NCI-H524 (cell line): Measurements from ENCODE around the gene TNS3.

Experiments
- DNase-seq, 2 experiments: peaks; one replicate each; lab custom pipeline; 2025; lab: John Stamatoyannopoulos, UW

TNS3 gene

DNA sequence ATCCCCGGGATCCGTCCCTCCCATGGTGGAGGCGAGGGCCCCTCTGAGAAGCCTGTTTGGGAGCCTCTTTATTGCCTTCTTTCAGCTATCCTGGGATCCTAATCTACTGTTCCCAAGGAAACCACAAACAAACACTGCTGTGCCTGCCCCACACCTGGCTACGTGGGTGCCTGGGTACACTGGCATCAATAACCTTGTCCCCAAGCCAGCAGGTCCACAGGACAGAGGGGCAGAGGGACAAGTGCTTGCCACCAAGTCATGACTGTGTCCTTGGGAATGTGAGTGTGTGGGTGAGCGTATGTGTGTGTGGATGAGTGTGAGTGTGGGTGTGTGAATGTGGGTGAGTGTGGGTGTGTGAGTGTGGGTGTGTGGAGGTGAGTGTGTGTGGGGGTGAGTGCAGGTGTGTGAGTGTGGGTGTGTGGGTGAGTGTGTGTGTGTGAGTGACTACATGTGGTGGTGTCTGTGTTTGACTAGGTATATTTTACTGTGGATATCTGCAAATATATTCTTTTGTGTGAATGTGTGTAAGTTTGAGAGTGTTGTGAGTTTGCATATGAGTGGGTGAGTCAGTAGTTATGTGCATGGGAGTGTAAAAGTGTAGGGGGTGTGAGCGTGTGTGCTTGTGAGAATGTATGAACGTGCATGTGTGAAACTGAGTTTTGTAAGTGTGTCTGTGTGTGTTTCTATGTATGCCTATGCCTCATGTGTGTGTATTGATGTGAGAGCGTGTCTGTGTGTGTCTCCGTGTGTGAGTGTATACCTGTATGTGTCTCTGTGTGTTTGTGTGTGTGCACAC is 96.1 kb downstream of the TNS3 start:
- DNase-seq: no peak

DNA sequence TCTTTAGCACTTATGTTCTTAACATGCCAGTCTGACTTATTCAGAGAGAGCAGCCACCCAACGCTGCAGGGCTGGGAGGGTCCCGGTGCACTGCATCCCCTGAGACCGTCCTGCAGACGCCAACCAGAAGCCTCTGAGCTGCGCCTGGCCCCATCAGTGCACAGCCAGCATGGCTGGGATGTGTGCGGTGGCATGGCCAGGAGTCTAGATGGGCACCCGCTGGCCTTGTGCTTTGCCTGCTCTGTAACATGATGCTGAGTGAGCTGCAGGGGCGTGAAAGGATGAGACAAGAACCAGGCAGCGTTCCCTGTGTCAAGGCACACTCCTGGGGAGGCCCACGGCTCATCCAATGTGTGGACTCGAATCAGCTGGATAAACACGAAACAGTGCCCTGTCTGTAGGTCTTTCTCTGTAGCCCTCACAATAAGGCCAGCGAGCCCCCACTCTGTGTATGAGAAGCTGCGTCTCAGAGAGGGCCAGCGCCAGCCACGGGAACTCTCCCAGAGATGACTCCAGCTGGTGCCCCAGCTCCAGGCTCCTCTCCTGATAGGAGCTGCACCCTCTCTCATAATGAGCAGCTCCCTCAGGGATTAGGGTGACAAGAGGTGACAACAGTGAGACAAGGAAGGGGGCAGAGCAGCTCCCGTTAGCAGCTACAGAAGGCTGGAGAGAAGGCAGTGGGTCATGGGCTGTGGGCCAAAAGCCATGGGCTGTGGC is 96.8 kb downstream of the TNS3 start:
- DNase-seq: peak in 1 of 2 experiments; percentile 32

DNA sequence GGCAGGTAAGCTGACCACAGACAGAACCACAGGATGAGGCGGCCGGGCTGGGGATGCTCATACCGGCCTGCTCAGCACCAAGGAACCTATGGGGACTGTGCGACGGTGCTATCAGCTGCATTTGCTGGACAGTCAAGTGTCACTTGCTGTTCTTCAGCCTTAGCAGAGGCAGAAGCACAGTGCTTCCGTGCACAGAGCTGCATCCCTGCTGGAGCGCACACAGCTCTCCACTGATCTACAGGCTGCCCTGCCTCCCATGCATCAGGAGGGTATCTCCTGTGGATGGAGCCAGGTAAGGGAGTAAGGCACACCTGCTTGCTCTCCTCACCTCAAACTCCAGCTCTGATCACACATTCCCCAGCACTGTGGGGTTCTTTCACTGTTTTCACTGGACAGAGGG is 97.5 kb downstream of the TNS3 start:
- no peak for DNase-seq

DNA sequence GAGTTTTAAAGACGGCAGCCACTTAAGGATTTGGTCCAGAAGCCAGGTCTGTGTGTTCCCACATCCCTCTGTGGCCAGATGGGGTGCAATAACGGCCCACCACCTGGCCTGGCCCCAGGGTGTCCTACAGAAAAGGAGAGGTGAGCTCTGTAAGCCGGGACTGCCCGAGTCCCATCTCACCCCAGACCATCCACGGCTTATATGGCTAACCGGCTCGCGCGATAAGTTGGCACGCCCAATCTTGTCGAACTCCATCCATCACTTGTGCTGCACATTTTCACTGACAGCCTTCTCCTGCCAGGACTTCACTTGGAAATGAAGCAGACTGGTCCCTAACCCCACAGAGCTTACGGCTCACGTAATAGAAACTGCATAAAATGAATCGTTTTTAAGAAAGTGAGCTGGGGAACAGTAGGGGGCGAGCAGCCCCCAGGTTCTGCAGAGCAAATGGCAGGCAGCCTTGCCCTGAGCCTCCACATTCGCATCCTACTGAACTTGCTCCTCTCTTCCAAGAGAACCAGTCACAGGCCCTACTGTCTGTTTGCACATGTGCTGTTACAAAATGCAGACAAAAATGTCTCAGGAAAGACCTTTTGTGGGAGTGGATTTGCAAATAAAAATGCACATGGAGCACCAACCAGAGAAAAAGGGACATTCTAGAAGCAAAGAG is 98.2 kb downstream of the TNS3 start:
- peak in 1 of 2 experiments; percentile 28 for DNase-seq

DNA sequence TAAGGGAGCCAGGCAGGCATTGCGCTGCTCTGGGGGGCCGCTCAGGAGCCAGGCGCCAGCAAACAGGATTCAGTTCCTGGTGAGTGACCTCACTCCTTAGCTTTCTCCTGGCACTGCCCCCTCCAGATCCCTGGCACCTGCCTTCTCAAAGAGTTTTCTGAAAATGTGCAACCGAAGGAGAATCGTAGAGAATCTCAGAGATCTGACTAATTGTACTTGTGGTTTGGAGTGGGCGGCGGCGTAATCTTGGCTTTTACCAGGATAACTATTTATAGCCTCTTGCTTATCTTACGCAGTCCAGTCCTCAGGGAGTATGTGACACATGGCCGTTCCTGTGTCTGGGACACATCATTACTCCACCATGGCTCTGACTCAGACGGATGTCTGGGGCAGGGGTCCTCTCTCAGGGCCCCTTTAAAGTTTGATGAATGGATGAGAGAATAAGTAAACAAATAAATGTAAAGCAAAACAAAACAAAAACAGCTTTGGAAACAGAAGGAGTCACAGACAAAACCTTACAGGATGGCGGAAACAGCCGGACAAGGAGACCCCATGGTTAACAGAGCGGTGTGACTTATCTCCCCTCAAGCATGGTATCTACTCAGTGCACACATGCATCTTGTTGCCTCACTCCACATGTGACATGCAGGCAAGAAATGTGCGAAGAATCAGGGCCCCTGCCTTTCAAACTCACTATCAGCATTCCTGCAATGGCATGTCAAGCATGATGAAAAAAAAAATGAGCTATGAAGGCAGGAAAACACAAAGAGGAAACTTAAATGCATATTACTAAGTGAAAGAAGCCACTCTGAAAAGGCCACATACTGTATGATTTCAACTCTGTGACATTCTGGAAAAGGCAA is 99.7 kb downstream of the TNS3 start:
- DNase-seq: no peak

DNA sequence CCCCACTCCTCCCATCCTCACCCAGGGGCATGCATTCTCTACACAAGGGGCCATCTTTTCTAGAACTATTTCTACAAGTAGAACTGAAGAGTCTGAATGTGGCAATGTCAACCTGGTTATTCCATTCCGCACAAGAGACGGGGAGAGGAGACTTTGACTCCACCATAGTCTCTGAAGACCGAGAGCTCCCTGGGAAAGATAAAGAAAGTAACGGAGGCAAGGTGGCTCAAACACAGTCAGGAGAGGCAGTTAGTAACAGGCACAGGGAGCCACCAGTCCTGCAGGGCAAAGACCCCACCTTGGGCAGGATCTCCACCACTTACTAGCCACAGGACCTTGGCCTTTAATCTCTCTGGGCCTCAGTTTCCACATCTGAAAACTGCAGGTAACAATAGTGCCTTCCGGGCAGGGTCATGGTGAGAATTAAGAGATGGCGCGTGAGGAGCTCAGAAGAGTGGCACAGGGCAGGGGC is 100.3 kb downstream of the TNS3 start:
- no peak for DNase-seq

DNA sequence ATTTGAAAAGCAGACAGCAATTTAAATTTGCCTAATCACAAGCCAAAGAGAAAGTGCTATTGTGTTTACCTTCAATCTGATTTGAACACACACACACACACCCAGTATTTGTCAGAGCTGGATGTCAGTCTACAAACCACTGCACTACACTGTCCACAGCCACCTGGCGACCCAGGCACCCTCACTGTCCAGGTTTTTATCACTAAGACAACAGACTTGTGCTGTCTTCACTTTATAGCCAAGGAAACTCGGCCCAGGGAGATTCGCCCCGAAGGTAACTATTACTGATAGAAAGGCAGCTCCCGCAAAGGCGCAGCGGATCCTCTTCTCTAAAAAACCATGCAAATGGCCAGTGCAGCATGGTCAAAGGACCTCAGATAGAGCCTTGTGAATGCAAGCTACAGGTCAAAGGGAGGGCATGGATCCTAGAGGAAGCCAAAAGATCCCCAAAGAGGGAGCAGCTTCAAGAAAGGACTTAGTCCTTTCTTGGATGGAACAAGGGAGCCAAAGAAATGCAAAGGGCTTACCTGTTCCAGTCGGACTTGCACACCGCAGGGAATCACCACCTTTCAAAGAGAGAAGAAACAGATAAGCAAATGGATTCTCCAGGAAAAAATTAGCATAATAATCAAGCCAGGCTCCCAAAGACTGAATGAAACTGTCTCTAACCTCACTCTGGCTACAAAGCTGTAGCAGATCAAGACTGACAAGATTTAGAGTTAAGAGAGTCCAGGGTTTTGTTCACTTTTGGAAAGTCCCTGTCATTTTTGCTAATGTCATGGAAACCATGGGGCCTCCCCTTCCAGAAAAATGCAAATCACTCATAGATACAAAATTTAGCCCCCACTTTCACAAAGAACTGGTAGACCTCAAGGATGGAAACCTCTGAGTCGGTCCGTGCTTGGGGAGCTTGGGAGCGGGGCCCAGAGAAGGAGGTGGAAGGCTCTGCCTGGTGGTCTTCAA is 101.1 kb downstream of the TNS3 start:
- DNase-seq: no peak

DNA sequence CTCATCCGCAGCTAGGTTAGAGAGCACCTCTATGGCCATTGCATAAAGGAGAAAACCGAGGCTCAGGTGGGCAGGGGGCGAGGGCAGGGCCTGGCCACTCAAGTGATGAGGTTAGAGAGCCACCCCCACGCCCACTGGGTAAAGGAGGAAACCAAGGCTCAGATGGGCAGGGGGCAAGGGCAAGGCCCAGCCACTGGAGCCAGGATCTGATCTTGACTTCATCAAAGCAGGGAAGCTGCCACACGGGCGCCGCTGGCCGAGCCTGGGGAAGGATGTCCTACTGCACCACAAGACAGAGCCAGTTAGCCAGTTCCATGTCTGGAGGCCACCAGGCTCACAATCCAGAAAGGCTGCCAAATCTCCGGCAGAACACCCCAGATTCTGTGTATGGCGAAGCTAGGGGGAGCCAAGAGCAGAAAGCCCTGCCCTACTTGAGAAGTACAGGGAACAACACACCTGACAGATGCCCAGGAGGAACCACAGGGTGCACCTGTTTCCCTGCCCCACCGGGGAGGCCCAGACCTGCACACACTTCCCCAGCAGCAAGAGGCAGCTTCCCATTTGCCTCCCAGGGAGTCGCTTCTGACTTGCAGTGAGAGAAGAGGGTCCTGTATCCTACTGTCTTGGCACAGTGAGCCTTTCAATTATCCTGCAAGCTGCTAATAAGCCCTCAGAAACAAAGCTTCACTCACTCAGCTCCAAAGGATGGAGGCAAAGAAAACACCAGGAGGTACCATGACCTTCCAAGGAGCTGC is 101.9 kb downstream of the TNS3 start:
- no peak for DNase-seq

DNA sequence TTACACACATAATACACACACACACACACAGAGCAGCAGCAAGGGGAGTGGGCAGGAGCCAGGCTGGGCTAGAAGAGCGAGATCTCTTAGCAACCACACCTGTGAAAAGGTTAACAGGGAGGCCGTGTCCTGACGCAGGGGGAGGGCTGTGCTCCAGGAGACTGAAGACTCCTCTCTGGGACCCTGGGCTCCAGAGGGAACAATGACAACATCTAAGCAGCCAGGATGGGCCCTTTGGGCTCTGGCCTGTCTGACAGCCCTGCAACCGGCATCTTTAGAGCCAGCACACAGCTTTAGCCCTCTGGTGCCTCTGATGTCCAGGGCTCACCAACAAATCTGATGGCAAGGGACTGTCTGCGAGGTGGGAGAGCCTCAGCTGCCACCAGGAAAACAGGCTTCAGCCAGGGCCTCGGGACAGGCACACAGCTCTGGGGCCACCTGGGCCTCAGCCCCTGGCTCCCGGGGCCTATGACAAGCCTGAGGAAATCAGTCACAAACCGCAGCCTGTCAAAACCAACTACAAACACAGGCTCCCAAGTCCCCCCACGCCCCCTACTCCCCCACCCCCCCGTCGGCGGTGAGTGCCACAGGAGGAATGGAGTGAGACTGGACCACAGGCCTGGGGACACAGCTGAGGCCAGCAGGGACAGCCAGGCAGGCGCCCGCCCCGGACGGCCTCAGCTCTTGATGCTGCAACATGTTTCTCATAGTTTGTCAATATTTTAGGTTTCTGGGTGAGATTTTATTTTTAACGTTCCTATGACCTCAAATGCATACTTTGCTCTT is 102.8 kb downstream of the TNS3 start:
- DNase-seq: no peak

DNA sequence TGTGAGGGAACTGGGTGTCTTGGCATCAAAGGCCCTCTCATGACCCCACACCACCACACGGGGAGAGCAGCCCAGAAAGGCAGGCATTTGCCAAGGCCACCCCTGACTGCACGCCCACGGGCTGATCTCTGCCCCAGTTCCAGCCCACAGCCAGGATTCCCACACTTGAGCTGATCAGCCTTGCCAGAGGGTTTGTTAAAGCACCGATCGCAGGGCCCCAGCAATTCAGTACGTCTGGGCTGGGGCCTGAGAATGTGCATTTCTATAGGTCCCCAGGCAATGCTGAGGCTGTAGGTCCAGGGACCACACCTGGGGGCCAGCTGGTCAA is 103.9 kb downstream of the TNS3 start:
- no peak for DNase-seq

DNA sequence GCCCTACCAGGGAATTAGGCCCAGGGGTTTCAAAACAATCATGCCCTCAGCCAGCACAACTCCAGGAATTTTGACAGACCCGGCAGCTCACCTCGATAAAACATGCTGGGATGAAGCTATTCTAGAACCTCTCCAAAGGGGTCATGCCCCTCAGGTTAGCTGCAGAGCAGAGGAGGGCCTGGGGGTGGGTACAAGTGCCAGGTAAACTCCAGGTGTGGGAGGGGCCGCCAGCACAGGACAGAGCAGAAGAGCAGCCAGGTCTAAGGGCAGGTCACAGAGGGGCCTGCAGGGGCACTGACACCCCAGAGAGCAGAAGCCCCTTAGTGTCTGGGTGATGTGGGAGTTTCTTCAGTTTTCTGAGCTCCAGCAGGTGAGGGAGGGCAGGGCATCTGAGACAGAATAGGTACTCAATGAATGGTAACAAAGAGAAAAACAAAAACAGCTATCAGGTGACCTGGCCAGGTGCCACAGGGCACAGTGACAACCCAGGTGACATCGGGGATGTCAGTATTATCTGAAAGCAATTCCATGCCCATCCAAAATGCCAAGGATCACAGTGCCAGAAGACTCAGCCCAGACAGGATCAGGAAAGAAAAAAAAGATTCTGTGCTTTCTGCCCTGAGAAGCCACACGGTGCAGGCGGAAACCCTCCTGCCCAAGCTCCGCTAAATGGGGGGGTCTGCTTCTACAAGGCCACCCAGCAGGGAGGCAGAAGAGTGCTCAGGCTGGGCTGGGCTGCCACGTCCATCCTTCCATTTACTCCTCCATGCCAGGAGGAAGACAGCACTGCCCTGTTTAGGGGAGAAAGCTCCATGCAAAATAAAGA is 104.5 kb downstream of the TNS3 start:
- no peak for DNase-seq

DNA sequence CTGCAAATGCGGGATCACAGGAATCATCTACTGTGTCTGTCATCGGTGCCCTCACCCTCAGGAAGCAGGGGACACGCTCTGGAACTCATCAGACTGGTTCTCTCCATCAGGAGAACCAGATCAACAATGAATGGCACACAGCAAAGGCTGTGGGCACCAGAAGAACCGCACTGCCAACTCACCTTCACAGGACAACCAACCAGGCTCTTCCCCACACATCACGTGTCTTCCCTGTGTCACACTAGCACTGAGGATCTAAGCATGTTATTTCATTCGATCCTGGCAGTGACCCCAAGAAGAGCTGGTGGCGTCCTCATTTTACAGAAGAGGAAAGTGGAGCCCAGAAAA is 106.1 kb downstream of the TNS3 start:
- DNase-seq: no peak

DNA sequence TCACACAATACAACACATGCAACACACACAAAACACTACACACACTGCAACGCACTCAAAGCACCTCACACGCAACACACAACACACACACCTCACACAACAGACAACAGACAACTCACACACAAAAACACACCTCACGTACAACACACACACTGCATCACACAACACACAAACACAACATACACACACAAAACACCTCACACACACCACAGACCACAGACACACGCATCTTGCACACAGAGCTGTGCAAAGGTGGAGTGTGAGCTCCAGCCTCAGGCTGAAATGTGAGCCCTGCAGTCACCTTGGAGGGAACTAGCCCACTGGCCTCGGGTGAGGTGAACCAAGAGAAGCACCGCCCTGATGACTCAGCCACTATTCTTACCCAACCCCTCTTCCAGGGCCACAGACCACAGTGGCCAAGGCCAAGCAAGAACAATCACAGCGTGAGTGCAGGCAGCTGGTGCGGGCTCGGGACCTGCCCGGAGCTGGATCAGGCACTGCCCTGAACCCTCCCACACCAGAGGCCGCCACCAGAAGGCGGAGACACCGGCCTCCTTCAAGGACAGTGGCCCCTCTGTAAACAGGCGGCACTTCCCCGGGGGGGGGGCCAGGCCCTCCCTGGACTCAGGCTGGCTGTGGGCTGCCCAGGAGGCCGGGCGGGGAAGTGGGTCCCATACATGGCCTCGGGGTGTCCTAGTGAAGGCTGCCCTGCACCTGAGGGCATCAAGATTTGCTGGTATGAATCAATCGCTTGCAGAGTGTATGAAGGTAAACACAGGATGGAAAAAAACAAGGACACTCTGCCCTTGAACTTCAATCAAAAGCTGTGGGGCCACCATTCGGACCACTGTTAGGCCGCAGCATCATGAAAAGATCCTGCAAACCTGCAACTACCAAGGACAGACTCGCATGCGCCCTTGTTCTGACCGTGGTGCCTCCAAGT is 106.7 kb downstream of the TNS3 start:
- no peak for DNase-seq

DNA sequence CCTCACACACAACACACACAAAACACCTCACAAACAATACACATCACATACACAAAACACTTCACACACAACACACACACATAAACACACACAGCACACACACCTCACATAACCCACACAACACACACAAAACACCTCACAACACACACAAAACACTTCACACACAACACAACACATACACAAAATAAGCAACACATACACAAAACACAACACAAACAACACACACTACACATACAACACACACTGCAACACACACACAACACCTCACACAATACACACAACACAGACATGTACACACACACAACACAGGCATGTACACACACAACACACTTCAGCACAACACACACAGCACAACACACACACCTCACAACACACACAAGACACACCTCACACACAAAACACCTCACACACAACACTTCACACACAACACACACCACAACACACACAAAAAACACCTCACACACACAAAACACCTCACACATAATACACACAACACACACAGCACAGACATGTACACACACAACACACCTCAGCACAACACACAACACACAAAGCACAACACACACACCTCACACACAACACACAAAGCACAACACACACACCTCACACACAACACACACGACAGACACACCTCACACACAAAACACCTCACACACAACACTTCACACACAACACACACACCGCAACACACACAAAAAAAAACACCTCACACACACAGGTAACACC is 107.5 kb downstream of the TNS3 start:
- DNase-seq: no peak

DNA sequence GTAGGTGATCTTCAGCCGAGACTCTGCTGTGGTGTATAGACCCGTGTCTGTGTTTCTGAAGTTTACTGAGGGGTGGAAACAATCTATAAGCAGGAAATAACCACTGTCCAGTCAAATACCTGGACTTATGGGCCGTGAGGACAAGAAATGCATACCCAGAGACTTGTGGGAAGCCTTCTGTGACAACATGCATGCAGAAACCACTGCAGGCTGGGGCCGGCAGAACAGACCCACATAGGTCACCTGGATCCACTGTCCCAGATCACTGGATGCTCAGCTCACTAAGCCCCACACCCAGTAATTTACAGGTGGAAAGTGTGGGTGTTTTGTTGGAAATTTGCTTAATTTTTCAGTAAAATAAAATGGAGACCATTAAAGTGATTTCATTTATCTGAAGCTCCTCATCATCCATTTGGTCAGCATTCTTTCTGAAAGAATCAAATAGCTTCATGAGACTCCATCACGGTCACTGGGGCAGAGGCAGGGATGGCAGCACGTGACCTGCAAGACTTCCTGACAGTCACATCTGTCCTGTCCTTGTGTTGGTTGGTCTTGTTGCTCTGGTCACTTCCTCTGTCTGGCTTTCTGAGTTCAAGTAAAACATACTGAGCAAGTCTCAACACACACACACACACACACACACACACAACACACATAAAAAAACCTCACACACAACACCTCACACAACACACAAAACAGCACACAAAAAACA is 108.3 kb downstream of the TNS3 start:
- no peak for DNase-seq
